ENCODE data around the gene KRT23.
A peak's percentile ranks its signal among the peaks of the same experiment; 100 is the strongest.

Gene KRT23

DNA sequence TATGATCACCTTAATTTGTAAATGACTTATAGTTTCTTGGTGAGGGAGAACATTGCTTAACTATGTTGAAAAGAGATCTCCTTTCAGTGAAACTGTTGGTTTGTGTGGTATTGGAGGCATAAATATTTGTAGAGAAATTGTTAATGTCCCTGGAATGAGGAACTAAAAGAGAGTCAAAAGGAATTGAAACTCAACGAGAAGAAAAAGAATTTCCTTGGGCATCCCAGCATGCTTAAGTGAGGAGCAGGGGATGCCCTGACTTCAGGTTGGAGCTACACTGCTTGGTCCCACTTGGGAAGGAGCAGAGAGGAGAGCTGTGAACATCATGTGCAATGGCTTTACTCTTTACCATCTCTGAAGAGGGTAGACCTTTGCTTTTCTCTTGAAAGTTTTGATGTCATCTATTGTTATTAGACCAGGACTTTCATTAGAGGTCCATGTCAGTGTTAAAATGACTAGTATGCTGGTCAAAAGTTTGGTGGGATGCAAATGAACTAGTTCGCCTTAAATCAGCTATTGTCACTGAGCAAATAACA lies 21.7 kb downstream of the KRT23 start:
- H3K9me3 Mint-ChIP-seq = no peaks in the 10 kb centered on the region
- H3K27ac Mint-ChIP-seq (ENCODE audit: low read depth) = no peak overlapping the region
- no peak for DNase-seq (ENCODE audit: low spot score in 2 of 2)
- no peaks in the 10 kb centered on the region for H3K4me1 Mint-ChIP-seq
- H3K4me3 Mint-ChIP-seq = no peak overlapping the region
- H3K27me3 Mint-ChIP-seq = peaks cover 25% of the 10 kb centered on the region
- ATAC-seq (replicated peaks; ENCODE audit: extremely low read depth, poor library complexity, severe bottlenecking) = no peak
- no peaks in the 10 kb centered on the region for H3K36me3 Mint-ChIP-seq (ENCODE audit: insufficient read depth)

DNA sequence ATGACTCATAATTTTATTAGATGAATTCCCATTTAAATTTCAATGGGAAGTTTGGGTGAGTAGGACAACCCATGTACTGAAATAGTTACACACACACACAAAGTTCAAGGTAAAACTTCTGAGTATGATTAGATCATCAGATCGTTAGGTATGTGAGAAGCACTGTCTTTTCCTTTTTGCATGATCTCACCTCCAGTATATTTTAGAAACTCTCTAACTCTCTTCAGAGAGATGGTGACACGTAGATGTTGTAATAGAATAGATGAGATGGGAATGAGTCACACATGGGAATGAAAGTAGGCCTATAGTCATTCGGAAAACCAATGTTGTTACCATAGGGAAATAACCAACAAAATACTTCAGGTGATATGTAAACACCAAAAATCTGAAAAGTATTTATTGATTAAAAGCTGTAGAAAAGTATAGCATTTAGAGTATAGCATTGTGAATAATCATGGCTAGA lies 22.2 kb downstream of the KRT23 start:
- Mint-ChIP-seq H3K36me3 (ENCODE audit: insufficient read depth) (no peaks in the 10 kb centered on the region), H3K4me1 (no peaks in the 10 kb centered on the region), H3K27ac (ENCODE audit: low read depth) (no peak overlapping the region), H3K4me3 (no peak overlapping the region), H3K27me3 (peaks cover 25% of the 10 kb centered on the region), H3K9me3 (no peaks in the 10 kb centered on the region)
- DNase-seq (ENCODE audit: low spot score in 2 of 2) (no peak), ATAC-seq (replicated peaks; ENCODE audit: extremely low read depth, poor library complexity, severe bottlenecking) (no peak)

DNA sequence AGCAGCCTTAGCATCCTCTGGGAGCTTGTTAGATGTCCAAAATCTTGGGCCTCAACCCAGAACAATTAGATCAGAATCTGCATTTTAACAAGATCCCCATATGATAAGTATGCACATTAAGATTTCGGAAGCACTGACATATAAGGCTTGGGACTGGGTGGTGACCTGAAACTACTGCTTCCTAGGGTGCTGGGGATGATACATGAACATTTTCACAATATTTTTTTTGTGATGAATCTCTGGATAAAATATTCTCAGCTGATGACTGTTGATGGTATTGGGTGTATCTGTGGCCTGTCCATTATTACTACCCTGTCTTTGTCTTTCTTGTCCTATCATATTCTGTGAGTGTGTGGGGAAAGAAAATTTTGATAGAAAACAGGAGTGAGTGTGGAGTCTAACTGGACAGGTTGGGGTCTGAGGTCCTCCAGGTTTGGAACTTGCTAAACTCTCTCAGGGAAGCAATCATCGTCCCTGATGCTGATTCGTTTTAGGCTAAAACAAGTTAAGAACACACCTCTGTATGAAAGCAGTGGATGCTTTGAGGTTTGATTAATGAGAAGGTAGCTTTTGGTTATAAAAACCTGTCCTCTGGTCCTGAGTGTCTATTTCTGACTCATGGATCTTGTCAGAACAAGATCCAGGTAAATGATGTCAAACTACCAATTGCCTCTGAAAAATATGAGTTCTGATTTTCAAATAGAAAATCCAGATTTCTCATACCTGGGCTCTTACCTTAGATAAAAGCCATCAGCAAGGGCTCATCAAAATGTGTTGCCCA lies 23.2 kb downstream of the KRT23 start:
- DNase-seq (ENCODE audit: low spot score in 2 of 2) (no peak), ATAC-seq (replicated peaks; ENCODE audit: extremely low read depth, poor library complexity, severe bottlenecking) (no peak)
- Mint-ChIP-seq H3K27me3 (peaks cover 22% of the 10 kb centered on the region), H3K4me1 (no peaks in the 10 kb centered on the region), H3K27ac (ENCODE audit: low read depth) (no peak overlapping the region), H3K4me3 (no peak overlapping the region), H3K9me3 (no peaks in the 10 kb centered on the region), H3K36me3 (ENCODE audit: insufficient read depth) (no peaks in the 10 kb centered on the region)

DNA sequence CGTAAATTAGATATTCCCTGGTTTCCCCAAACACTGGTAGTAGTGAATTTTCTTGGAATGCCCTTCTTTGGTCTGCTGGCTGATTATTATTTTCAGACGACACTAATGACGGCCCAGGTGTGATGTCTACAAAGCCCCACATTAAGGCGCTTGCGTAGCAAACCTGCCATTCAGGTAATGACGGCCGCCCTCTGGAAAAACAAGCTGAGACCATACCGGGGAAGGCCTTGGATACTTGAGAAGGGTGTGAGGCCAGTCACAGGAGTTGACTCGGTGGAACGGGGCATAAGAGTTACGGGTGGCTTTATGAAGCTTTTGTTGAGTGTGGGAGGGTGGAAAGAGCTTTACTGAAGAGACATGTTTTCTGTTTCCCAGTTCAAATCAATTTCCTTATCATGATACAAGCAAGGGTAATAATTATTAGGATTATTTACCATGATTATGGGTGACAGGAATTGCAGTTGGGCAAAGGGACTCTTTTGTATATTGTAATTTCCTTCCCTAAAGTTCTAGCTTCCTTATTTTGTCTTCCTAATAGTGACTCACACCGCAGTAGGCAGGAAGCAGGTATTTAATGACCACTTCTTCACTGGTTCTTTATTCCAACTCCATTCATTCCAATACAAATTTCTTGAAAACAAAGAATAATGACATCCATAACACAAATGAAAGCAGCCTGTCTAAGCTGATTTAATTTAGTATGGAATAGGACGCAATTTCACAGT lies 24.8 kb downstream of the KRT23 start:
- peaks cover 31% of the 10 kb centered on the region for H3K27me3 Mint-ChIP-seq
- no peak for ATAC-seq (replicated peaks; ENCODE audit: extremely low read depth, poor library complexity, severe bottlenecking)
- H3K4me3 Mint-ChIP-seq = no peak overlapping the region
- H3K4me1 Mint-ChIP-seq = no peaks in the 10 kb centered on the region
- no peaks in the 10 kb centered on the region for H3K9me3 Mint-ChIP-seq
- no peaks in the 10 kb centered on the region for H3K36me3 Mint-ChIP-seq (ENCODE audit: insufficient read depth)
- no peak overlapping the region for H3K27ac Mint-ChIP-seq (ENCODE audit: low read depth)
- no peak for DNase-seq (ENCODE audit: low spot score in 2 of 2)

DNA sequence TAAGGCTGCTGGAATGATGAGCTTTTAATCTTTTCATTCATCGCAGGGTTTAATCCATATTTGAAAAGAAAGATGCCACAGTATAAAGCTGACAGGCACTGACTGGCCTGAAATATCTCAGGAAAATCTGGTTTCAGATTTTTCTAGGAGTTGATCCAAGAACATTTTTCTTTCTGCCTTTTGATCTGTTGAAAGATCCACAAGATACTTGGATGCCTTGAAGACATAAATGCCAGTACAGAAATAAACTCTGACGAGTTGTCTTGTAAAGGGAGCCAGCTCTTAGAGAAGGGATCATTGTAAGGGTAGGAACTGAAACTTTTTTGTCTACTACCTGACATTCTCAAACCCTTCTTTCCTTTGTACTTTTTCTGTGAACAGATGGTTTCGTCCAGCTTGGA lies 27.0 kb downstream of the KRT23 start:
- no peaks in the 10 kb centered on the region for H3K36me3 Mint-ChIP-seq (ENCODE audit: insufficient read depth)
- H3K4me1 Mint-ChIP-seq = no peaks in the 10 kb centered on the region

DNA sequence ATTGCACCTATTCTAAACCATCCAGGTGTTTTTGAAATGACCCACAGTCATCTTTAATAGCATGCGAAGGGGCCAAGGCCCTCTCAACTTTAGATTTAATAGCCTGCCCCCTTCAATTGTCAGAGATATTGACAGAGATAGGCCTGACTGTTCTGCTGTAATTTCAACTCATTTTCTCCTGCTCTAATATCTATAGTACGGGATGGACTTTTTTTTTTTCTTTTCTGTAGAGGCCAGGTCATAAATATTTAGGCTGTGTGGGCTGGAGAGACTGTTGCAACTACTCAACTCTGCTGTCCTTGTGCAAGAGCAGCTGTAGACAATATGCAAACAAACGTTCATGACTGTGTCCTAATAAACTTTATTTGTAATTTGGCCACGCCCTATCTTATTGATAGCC lies 27.7 kb downstream of the KRT23 start:
- ATAC-seq (replicated peaks; ENCODE audit: extremely low read depth, poor library complexity, severe bottlenecking) = no peak
- no peak overlapping the region for H3K4me3 Mint-ChIP-seq

More for the DNA sequence above, 27.0 kb downstream of the KRT23 start:
- DNase-seq (ENCODE audit: low spot score in 2 of 2) (no peak), ATAC-seq (replicated peaks; ENCODE audit: extremely low read depth, poor library complexity, severe bottlenecking) (no peak)
- Mint-ChIP-seq H3K4me3 (no peak overlapping the region), H3K9me3 (no peaks in the 10 kb centered on the region), H3K27ac (ENCODE audit: low read depth) (no peak overlapping the region), H3K27me3 (peaks cover 53% of the 10 kb centered on the region)

DNA sequence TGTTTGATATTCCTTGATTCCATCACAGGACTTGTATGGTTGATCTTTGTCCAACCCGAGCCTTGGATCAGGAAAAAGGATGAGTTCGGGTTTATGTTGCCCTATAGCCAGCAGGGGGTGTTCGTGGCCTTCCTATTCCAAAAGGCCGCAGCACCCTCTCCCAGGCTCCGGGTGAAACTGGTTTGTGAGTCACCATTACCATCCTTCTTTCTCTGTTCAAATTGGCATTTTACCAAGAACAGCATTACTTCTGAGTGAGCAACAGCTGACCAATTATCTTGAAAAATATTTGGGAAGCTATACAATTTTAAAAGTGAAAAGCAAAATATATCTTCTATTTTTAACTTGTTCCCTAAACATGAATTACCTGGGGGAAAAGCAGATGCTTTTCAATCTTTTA lies 28.1 kb downstream of the KRT23 start:
- H3K4me3 Mint-ChIP-seq = no peak overlapping the region
- H3K27me3 Mint-ChIP-seq = peaks cover 60% of the 10 kb centered on the region
- no peaks in the 10 kb centered on the region for H3K36me3 Mint-ChIP-seq (ENCODE audit: insufficient read depth)

More for the DNA sequence above, 27.7 kb downstream of the KRT23 start:
- no peak for DNase-seq (ENCODE audit: low spot score in 2 of 2)
- no peaks in the 10 kb centered on the region for H3K4me1 Mint-ChIP-seq
- H3K27me3 Mint-ChIP-seq = peaks cover 60% of the 10 kb centered on the region
- no peaks in the 10 kb centered on the region for H3K36me3 Mint-ChIP-seq (ENCODE audit: insufficient read depth)
- H3K9me3 Mint-ChIP-seq = no peaks in the 10 kb centered on the region
- H3K27ac Mint-ChIP-seq (ENCODE audit: low read depth) = no peak overlapping the region

DNA sequence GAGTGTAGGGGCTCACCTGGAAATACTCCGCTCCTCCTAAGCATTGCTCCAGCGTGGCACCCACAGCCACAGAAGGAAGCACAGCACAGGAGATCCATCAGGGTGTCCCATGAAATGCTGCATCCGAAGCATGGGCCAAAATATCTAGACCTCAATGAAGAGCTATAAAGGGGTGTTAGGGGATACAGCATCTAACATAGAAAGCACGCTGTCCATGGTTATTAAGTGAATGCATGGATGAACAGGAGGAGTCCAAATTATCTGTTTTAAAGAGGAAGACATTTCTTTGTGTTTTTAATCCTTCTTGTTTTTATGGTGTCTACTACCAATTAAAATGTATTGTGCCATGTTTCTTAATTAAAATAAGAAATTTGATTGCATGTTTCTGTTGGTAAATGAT lies 30.8 kb downstream of the KRT23 start:
- no peak for ATAC-seq (replicated peaks; ENCODE audit: extremely low read depth, poor library complexity, severe bottlenecking)
- Mint-ChIP-seq H3K9me3 (no peaks in the 10 kb centered on the region), H3K27me3 (peaks cover 66% of the 10 kb centered on the region), H3K4me1 (no peaks in the 10 kb centered on the region), H3K4me3 (no peak overlapping the region), H3K27ac (ENCODE audit: low read depth) (no peak overlapping the region), H3K36me3 (ENCODE audit: insufficient read depth) (no peaks in the 10 kb centered on the region)
- DNase-seq (ENCODE audit: low spot score in 2 of 2) = no peak

More for the DNA sequence above, 28.1 kb downstream of the KRT23 start:
- no peaks in the 10 kb centered on the region for H3K4me1 Mint-ChIP-seq
- H3K27ac Mint-ChIP-seq (ENCODE audit: low read depth) = no peak overlapping the region
- DNase-seq (ENCODE audit: low spot score in 2 of 2) = peak; percentile 40 to 41
- no peaks in the 10 kb centered on the region for H3K9me3 Mint-ChIP-seq
- no peak for ATAC-seq (replicated peaks; ENCODE audit: extremely low read depth, poor library complexity, severe bottlenecking)

DNA sequence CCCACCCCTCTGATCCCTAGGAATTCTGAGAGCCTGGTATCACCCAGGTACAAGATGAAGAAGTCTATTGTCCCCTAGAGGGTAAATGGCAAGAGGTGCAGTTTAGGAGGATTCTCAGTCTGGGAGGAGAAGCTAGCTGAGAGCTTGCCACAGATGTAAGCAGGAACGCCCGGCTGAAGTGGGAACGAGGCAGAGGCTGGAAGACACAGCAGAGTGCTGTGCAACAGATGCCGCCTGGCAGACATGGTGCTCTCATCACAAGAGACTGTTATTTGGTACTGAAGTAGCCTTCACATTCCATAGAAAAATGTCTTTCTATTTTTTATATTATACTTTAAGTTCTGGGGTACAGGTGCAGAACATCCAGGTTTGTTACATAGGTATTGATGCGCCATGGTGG lies 32.1 kb downstream of the KRT23 start:
- Mint-ChIP-seq H3K4me3 (no peak overlapping the region), H3K27ac (ENCODE audit: low read depth) (no peak overlapping the region), H3K9me3 (no peaks in the 10 kb centered on the region), H3K4me1 (no peaks in the 10 kb centered on the region), H3K27me3 (peaks cover 75% of the 10 kb centered on the region), H3K36me3 (ENCODE audit: insufficient read depth) (no peaks in the 10 kb centered on the region)
- ATAC-seq (replicated peaks; ENCODE audit: extremely low read depth, poor library complexity, severe bottlenecking) (no peak), DNase-seq (ENCODE audit: low spot score in 2 of 2) (no peak)

DNA sequence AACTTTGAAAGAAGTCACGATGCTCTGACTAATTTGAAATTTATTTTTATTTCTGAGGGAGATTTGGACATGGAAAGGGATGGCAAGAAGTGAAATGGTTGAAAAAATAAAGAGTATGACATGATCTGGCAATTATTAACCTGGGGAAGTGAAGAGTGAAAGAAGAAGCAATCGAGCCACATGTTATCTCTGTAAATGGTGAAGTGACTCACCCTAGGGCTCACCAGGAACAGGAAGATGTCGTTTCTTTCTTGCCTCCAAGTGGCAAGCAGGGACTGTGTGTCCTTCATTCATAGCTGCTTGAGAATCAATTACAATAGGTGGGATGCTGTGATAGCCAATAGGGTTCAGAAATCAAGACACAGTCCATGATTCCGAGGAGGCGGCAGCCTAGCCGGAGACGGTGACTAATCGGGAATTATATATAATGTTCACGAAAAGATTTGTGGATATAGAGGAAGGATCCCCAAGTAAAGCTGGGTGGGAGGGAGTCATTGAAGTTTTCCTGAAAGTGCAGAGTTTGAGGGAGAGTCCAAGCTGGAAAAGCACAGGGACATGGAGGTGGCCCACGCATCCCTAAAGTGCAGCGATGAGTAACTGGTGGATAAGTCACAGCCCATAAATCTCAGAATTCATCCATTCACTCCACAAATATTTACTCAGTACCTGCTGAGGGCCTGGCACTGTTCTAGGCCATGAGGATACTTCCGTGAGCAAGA lies 34.2 kb downstream of the KRT23 start:
- Mint-ChIP-seq H3K4me3 (no peak overlapping the region), H3K36me3 (ENCODE audit: insufficient read depth) (no peaks in the 10 kb centered on the region), H3K4me1 (no peaks in the 10 kb centered on the region), H3K9me3 (no peaks in the 10 kb centered on the region), H3K27me3 (peaks cover 78% of the 10 kb centered on the region), H3K27ac (ENCODE audit: low read depth) (no peak overlapping the region)
- ATAC-seq (replicated peaks; ENCODE audit: extremely low read depth, poor library complexity, severe bottlenecking) (no peak), DNase-seq (ENCODE audit: low spot score in 2 of 2) (no peak)

DNA sequence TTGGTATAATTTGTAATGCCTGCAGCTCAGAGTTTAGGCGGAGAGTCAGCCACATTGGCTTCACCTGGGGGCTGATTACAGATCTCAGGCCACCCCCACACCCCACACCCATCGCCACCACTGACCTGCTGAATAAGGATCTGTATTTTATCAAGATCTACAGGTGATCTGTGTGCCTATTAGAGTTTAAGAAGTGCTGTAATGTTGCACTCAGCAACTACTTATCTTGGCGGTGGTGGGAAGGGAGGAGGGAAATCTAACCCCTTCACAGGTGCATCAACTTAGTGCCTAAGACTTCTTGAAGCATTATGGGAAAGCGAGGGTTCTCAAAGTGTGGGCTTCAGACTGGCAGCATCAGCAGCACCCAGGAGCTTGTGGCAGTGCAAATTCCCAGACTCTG lies 34.9 kb downstream of the KRT23 start:
- no peaks in the 10 kb centered on the region for H3K9me3 Mint-ChIP-seq
- ATAC-seq (replicated peaks; ENCODE audit: extremely low read depth, poor library complexity, severe bottlenecking) (no peak), DNase-seq (ENCODE audit: low spot score in 2 of 2) (no peak)
- no peak overlapping the region for H3K27ac Mint-ChIP-seq (ENCODE audit: low read depth)
- H3K4me3 Mint-ChIP-seq = no peak overlapping the region
- H3K36me3 Mint-ChIP-seq (ENCODE audit: insufficient read depth) = no peaks in the 10 kb centered on the region
- H3K27me3 Mint-ChIP-seq = peaks cover 71% of the 10 kb centered on the region
- no peaks in the 10 kb centered on the region for H3K4me1 Mint-ChIP-seq

DNA sequence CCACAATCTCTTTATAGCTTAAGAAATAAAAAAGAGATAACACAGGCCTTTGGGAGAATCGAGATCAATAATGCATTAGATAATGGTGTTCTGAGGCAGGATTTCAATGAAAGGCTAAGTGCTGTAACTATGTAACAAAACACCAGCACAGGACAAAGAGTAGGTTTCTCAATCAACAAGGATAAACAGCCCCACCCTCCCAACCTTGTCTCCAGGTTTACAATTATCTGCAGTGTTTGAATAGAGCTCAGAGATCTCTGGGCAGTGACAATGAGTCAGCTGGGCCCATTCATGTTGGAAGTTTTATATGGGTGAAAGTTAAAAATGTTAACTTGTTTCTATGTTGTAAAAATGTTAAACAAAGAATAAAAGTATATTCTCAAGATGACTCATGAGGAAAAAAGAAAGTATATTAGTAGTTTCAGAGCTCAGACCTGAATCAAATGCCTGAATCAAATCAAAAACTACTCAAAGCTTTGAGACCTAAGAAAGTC lies 35.4 kb downstream of the KRT23 start:
- Mint-ChIP-seq H3K4me1 (no peaks in the 10 kb centered on the region), H3K27me3 (peaks cover 66% of the 10 kb centered on the region), H3K9me3 (no peaks in the 10 kb centered on the region), H3K27ac (ENCODE audit: low read depth) (no peak overlapping the region), H3K36me3 (ENCODE audit: insufficient read depth) (no peaks in the 10 kb centered on the region), H3K4me3 (no peak overlapping the region)
- ATAC-seq (replicated peaks; ENCODE audit: extremely low read depth, poor library complexity, severe bottlenecking) = no peak
- DNase-seq (ENCODE audit: low spot score in 2 of 2) = no peak

All from central memory CD8-positive, alpha-beta T cell (primary cell).